H1 (cell line): Measurements from ENCODE around the gene SLC4A1AP. TPM values are rescaled to one million over a fixed set of nuclear protein-coding genes. Genes with fewer than 3 reads are reported as not detected.

Experiments used
- CTBP2 ChIP-seq: IDR thresholded peaks from 2 replicates; pipeline ENCODE4 v1.7.0; 2011; ENCODE audit warnings: borderline replicate concordance, mild to moderate bottlenecking, moderate library complexity, mixed read lengths, low read length; ENCODE audit not compliant: insufficient read depth, insufficient read length
- CTCF ChIP-seq, 3 experiments: IDR thresholded peaks; 1 replicate in 2 of 3; 2 replicates in 1 of 3; pipeline versions ENCODE4 v1.5.1 to v1.6.1; 2011; ENCODE audit warnings: low read length in 3 of 3, mild to moderate bottlenecking in 3 of 3, inconsistent platforms in 2 of 3, low read depth in 1 of 3, moderate library complexity in 1 of 3; ENCODE audit not compliant: insufficient read depth in 1 of 3; ENCODE audit errors: control extremely low read depth in 1 of 3
- GABPA ChIP-seq: IDR thresholded peaks from 2 replicates; pipeline ENCODE4 v1.6.1; 2011; ENCODE audit warnings: mild to moderate bottlenecking, low read length, moderate library complexity, borderline replicate concordance; ENCODE audit not compliant: insufficient read depth
- HDAC6 ChIP-seq: IDR thresholded peaks from one replicate; pipeline ENCODE4 v1.7.1; 2012; ENCODE audit warnings: low read depth, mild to moderate bottlenecking, inconsistent platforms, low read length, moderate library complexity
- JUND ChIP-seq: IDR thresholded peaks from 2 replicates; pipeline ENCODE4 v1.6.1; 2011; ENCODE audit warnings: mild to moderate bottlenecking, improper control_type of control experiment, low read length
- KDM1A ChIP-seq: fragments of 200-600, 300-600 bp; sonication (generic); IDR thresholded peaks from 2 replicates; pipeline ENCODE4 v1.7.1; 2016; ENCODE audit warnings: mild to moderate bottlenecking, low read length, borderline replicate concordance
- KDM4A ChIP-seq: IDR thresholded peaks from one replicate; pipeline ENCODE4 v1.7.1; 2012; ENCODE audit warnings: low read depth, mild to moderate bottlenecking, moderate library complexity, low read length, inconsistent platforms; ENCODE audit not compliant: severe bottlenecking
- PHF8 ChIP-seq: fragments of 200-600 bp; sonication (generic); conservative IDR thresholded peaks from 2 replicates; pipeline ENCODE4 v1.7.1; 2012; ENCODE audit warnings: low read depth, mild to moderate bottlenecking, inconsistent platforms, low read length, moderate library complexity
- POLR2AphosphoS5 ChIP-seq: IDR thresholded peaks from 2 replicates; pipeline ENCODE4 v1.6.1; 2011; ENCODE audit warnings: low read depth, low read length
- RFX5 ChIP-seq: IDR thresholded peaks from 2 replicates; pipeline ENCODE4 v1.6.1; 2011; ENCODE audit warnings: low read depth, low read length, improper control_type of control experiment, borderline replicate concordance
- SP4 ChIP-seq: IDR thresholded peaks from 2 replicates; pipeline ENCODE4 v1.6.1; 2012; ENCODE audit warnings: low read length, inconsistent platforms
- polyA plus RNA-seq, 7 experiments: library from polyadenylated mRNA; depleted of rRNA in 3 of 7; stranded (reverse) in 5 of 7; unstranded in 2 of 7; fragments of >200 nt in 5 of 7; fragments of 200-250 nt in 2 of 7; gene quantifications; 1 replicate in 5 of 7; 2 replicates in 1 of 7; 4 replicates in 1 of 7; pipeline versions ENCODE4 v1.2.1 to v1.2.3, GENCODE V29; 2011 to 2013; ENCODE audit warnings: missing spikeins in 2 of 7, mixed read lengths in 2 of 7
- total RNA-seq: library from RNA; stranded (reverse); fragmentation: NEBNext Ultra II Directional; extraction: Animal tissue kit (Norgen Biotek cat#: 25700); gene quantifications from 2 replicates; pipeline ENCODE4 v1.2.1, GENCODE V29; 2021

SLC4A1AP gene
- total and polyA plus RNA-seq, 2 of the 8 experiments (the other 6 are each of a cell fraction or from before 2014, with no cell fraction given), result 8.1 to 18.4 TPM

- TF ChIP-seq CTCF (IDR thresholded peaks at IDR 0.05; ENCODE audit: control extremely low read depth in 1 of 3, insufficient read depth in 1 of 3, low read depth in 1 of 3, low read length in 3 of 3), result peak; percentile 35 to 100 (median 96)
- peak; percentile 44; the same call in 1 of the 2 replicates for TF ChIP-seq SP4
- TF ChIP-seq RFX5, result no peak
- TF ChIP-seq KDM1A, result peak; percentile 78
- TF ChIP-seq JUND, result peak; percentile 64; the same call in 1 of the 2 replicates
- no peak for TF ChIP-seq POLR2AphosphoS5
- TF ChIP-seq GABPA, result no peak
- TF ChIP-seq HDAC6, result no peak
- no peak for TF ChIP-seq CTBP2
- TF ChIP-seq PHF8, result no peak
- TF ChIP-seq KDM4A, result no peak
- TF ChIP-seq, all 59 proteins: peak for 8
These were observed 19.8 kb downstream of the SLC4A1AP start (continued) for GRCh38 chr2:27683390-27684071.
